ENCODE results near the gene ALDH7A1. TPM values are rescaled to one million over a fixed set of nuclear protein-coding genes. Genes with fewer than 3 reads are reported as not detected.

ALDH7A1 gene
- total RNA-seq, 1 donor from 2014 or later: 63.6 TPM

- no peaks in the 10 kb centered on the region for H3K9me3 ChIP-seq
- DNase-seq (ENCODE audit: extremely low spot score in 2 of 2): no peak
- H3K27me3 ChIP-seq: no peaks in the 10 kb centered on the region
- H3K4me1 ChIP-seq: no peaks in the 10 kb centered on the region
- no peak overlapping the region for H3K27ac ChIP-seq
- intact Hi-C loops (cut with DNase I): no loop called here
- H3K36me3 ChIP-seq: peaks cover 0 to 74% of the 10 kb centered on the region in 2 donors
- no peak overlapping the region for H3K4me3 ChIP-seq
- TF ChIP-seq POLR2AphosphoS5 (IDR thresholded peaks at IDR 0.05; ENCODE audit: insufficient read depth in 1 of 2, low read depth in 1 of 2): no peak
- TF ChIP-seq, protein P1, sequence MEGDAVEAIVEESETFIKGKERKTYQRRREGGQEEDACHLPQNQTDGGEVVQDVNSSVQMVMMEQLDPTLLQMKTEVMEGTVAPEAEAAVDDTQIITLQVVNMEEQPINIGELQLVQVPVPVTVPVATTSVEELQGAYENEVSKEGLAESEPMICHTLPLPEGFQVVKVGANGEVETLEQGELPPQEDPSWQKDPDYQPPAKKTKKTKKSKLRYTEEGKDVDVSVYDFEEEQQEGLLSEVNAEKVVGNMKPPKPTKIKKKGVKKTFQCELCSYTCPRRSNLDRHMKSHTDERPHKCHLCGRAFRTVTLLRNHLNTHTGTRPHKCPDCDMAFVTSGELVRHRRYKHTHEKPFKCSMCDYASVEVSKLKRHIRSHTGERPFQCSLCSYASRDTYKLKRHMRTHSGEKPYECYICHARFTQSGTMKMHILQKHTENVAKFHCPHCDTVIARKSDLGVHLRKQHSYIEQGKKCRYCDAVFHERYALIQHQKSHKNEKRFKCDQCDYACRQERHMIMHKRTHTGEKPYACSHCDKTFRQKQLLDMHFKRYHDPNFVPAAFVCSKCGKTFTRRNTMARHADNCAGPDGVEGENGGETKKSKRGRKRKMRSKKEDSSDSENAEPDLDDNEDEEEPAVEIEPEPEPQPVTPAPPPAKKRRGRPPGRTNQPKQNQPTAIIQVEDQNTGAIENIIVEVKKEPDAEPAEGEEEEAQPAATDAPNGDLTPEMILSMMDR (IDR thresholded peaks at IDR 0.05): no peak
- TF ChIP-seq POLR2A (IDR thresholded peaks at IDR 0.05): no peak
Measured at GRCh38 chr5:126583761-126584160, 11.3 kb downstream of the ALDH7A1 start.

- H3K36me3 ChIP-seq: peaks cover 0 to 80% of the 10 kb centered on the region in 2 donors
- no peak for DNase-seq (ENCODE audit: extremely low spot score in 2 of 2)
- no peak overlapping the region for H3K4me3 ChIP-seq
- TF ChIP-seq POLR2AphosphoS5 (IDR thresholded peaks at IDR 0.05; ENCODE audit: insufficient read depth in 1 of 2, low read depth in 1 of 2) (no peak), POLR2A (IDR thresholded peaks at IDR 0.05) (no peak)
- TF ChIP-seq, protein P1 (IDR thresholded peaks at IDR 0.05): no peak
- no peaks in the 10 kb centered on the region for H3K4me1 ChIP-seq
- H3K27me3 ChIP-seq: no peaks in the 10 kb centered on the region
- intact Hi-C loops (cut with DNase I): loop anchor here (10.0 kb wide), 1 partner anchor 1725 kb away; no protein-coding TSS in a partner anchor
- no peaks in the 10 kb centered on the region for H3K9me3 ChIP-seq
- H3K27ac ChIP-seq: no peak overlapping the region
Measured at GRCh38 chr5:126579716-126580115, 15.3 kb downstream of the ALDH7A1 start.

GRCh38 chr5:126577415-126577814 is 17.6 kb downstream of the ALDH7A1 start:
- H3K4me3 ChIP-seq: no peak overlapping the region
- no peaks in the 10 kb centered on the region for H3K9me3 ChIP-seq
- H3K27me3 ChIP-seq: no peaks in the 10 kb centered on the region
- H3K36me3 ChIP-seq: peaks cover 0 to 69% of the 10 kb centered on the region in 2 donors
- TF ChIP-seq, protein P1 (IDR thresholded peaks at IDR 0.05): no peak
- TF ChIP-seq POLR2A (IDR thresholded peaks at IDR 0.05) (no peak), POLR2AphosphoS5 (IDR thresholded peaks at IDR 0.05; ENCODE audit: insufficient read depth in 1 of 2, low read depth in 1 of 2) (no peak)
- no peak for DNase-seq (ENCODE audit: extremely low spot score in 2 of 2)
- intact Hi-C loops (cut with DNase I): loop anchor here (10.0 kb wide), 1 partner anchor 1727 kb away; no protein-coding TSS in a partner anchor
- H3K4me1 ChIP-seq: no peaks in the 10 kb centered on the region
- no peak overlapping the region for H3K27ac ChIP-seq

- no peaks in the 10 kb centered on the region for H3K4me1 ChIP-seq
- no peaks in the 10 kb centered on the region for H3K9me3 ChIP-seq
- peaks cover 0 to 64% of the 10 kb centered on the region in 2 donors for H3K36me3 ChIP-seq
- no peaks in the 10 kb centered on the region for H3K27me3 ChIP-seq
- no peak overlapping the region for H3K27ac ChIP-seq
- intact Hi-C loops (cut with DNase I): loop anchor here (10.0 kb wide), 1 partner anchor 1728 kb away; no protein-coding TSS in a partner anchor
- no peak for DNase-seq (ENCODE audit: extremely low spot score in 2 of 2)
- no peak overlapping the region for H3K4me3 ChIP-seq
- TF ChIP-seq POLR2AphosphoS5 (IDR thresholded peaks at IDR 0.05; ENCODE audit: insufficient read depth in 1 of 2, low read depth in 1 of 2) (no peak), POLR2A (IDR thresholded peaks at IDR 0.05) (no peak)
- TF ChIP-seq, protein P1 (IDR thresholded peaks at IDR 0.05): no peak
Measured at GRCh38 chr5:126576974-126577373, 18.0 kb downstream of the ALDH7A1 start.

DNA sequence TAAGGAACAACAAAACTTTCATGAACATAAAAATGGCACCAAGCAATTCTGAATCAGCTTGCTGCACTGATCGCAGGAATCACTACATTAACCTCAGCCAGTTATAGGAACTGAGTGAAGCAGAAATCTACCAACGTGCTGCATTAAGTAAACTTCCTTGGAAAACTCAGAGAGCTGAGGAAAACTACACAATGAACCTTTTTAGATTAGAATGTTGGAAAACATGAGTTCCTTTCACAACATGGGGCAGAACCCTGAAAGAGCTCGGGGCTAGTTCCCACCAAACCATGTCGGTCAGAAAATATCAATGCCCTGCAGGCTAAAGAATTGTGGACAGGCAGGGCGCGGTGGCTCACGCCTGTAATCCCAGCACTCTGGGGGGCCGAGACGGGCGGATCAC is 19.4 kb downstream of the ALDH7A1 start:
- Histone ChIP-seq H3K27ac (no peak overlapping the region), H3K36me3 (peaks cover 0 to 56% of the 10 kb centered on the region in 2 donors)

More for the DNA sequence above, 19.4 kb downstream of the ALDH7A1 start:
- no peak for DNase-seq (ENCODE audit: extremely low spot score in 2 of 2)
- Histone ChIP-seq H3K9me3 (no peaks in the 10 kb centered on the region), H3K27me3 (no peaks in the 10 kb centered on the region), H3K4me3 (no peak overlapping the region), H3K4me1 (no peaks in the 10 kb centered on the region)
- TF ChIP-seq, protein P1 (IDR thresholded peaks at IDR 0.05): no peak
- TF ChIP-seq POLR2A (IDR thresholded peaks at IDR 0.05) (no peak), POLR2AphosphoS5 (IDR thresholded peaks at IDR 0.05; ENCODE audit: insufficient read depth in 1 of 2, low read depth in 1 of 2) (no peak)
- intact Hi-C loops (cut with DNase I): loop anchor here (10.0 kb wide), 1 partner anchor 1729 kb away; no protein-coding TSS in a partner anchor

Data from vagina (tissue), 2 donors.